Measurements from ENCODE around the gene LRRFIP1. TPM values are rescaled to one million over a fixed set of nuclear protein-coding genes. Genes with fewer than 3 reads are reported as not detected.

The LRRFIP1 gene
- total and polyA plus RNA-seq, 12 donors: 18.7 to 79.7 (median 51.8) TPM

DNA sequence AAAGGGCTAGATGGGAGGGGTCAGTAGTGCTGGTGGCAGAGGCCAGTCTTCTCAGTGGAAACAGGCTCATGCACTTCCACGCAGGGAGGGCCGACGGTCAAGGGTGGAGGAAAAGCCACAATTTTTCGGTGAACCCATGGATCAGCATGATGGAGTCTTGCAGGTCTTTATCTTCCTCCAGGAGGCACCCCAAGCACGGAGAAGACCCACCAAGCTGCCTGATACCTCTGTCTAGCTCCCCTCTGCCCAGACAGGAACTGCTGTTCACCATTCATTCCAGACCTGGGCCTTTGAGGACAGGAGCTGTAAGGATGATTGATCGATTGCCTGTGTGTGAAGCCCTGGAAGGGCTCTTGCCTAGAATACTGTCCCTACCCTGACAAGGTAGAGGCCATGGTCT is 2.8 kb upstream of the LRRFIP1 start:
- H3K4me3 ChIP-seq: no peak overlapping the region
- peaks cover 0 to 23% of the 10 kb centered on the region in 2 donors for H3K4me1 ChIP-seq (replicated peaks in 1 of 2)
- H3K27ac ChIP-seq: peak overlapping the region in 1 of 5 donors; percentile 67
- no peaks in the 10 kb centered on the region for H3K36me3 ChIP-seq (replicated peaks in 1 of 2)
- DNase-seq: no peak
- H3K9me3 ChIP-seq (replicated peaks in 1 of 3): no peaks in the 10 kb centered on the region
- TF ChIP-seq POLR2A (IDR thresholded peaks at IDR 0.05): no peak
- TF ChIP-seq, protein P1, sequence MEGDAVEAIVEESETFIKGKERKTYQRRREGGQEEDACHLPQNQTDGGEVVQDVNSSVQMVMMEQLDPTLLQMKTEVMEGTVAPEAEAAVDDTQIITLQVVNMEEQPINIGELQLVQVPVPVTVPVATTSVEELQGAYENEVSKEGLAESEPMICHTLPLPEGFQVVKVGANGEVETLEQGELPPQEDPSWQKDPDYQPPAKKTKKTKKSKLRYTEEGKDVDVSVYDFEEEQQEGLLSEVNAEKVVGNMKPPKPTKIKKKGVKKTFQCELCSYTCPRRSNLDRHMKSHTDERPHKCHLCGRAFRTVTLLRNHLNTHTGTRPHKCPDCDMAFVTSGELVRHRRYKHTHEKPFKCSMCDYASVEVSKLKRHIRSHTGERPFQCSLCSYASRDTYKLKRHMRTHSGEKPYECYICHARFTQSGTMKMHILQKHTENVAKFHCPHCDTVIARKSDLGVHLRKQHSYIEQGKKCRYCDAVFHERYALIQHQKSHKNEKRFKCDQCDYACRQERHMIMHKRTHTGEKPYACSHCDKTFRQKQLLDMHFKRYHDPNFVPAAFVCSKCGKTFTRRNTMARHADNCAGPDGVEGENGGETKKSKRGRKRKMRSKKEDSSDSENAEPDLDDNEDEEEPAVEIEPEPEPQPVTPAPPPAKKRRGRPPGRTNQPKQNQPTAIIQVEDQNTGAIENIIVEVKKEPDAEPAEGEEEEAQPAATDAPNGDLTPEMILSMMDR (IDR thresholded peaks at IDR 0.05): no peak
- no peaks in the 10 kb centered on the region for H3K27me3 ChIP-seq
- intact Hi-C loops (cut with DNase I): no loop called here
- whole genome bisulfite sequencing, 4 donors: 78 to 91% (median 86%) methylated on average over 4 to 6 of the region's 6 CpGs

DNA sequence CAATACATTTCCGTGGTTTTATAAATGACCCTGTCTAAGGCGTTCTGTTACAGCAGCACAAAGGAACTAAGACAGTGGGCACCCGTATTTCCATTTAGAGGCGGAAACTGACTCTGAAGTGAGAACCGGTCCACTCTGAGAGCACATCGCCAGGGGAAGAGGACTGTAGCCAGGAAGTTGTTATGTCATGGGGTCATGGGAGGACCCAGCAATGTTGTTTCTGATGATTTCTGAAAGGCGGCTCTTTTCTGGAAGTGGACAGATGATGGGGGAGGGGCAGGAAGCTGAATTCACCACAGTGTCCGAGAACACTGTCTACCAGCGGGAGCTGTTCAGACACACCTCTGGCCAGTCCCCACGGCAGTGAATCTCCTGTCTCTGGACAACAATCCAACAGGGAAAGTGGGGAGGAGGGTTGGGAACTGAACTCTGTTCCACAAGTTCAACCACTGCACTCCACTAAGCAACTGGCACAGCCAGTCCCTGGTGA is 2.1 kb upstream of the LRRFIP1 start:
- TF ChIP-seq POLR2A (IDR thresholded peaks at IDR 0.05): no peak
- TF ChIP-seq, protein P1 (IDR thresholded peaks at IDR 0.05): no peak
- peak overlapping the region in 2 of 5 donors; percentile 38 to 67 for H3K27ac ChIP-seq
- H3K9me3 ChIP-seq (replicated peaks in 1 of 3): no peaks in the 10 kb centered on the region
- H3K4me3 ChIP-seq: no peak overlapping the region
- peak; percentile 44 to 82 (median 57) for DNase-seq
- intact Hi-C loops (cut with DNase I): no loop called here
- no peaks in the 10 kb centered on the region for H3K36me3 ChIP-seq (replicated peaks in 1 of 2)
- no peaks in the 10 kb centered on the region for H3K27me3 ChIP-seq
- WGBS, 4 donors: 47 to 72% (median 67%) methylated on average over 7 to 10 of the region's 10 CpGs
- H3K4me1 ChIP-seq (replicated peaks in 1 of 2): peaks cover 0 to 23% of the 10 kb centered on the region in 2 donors

DNA sequence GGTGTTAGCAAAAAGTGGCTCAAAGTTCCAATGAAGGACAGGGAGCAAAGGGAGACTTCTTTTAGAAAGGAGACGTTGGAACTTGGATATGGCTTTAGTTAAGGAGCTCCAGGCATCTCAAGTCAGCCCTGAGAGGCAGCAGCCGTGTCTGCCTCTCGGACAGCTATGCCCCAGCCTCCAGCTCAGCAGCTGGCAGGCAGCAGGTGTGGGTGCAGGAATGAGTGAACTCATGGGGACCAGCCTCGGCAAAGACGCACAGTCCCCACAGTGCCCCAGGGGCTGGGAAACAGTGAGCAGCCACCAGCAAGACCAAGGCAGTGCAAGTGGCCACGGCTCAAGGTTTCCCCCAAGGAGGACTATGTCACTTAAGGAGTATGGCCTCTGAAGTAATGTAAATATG is 1.6 kb upstream of the LRRFIP1 start:
- no peaks in the 10 kb centered on the region for H3K9me3 ChIP-seq (replicated peaks in 1 of 3)
- no peak overlapping the region for H3K4me3 ChIP-seq
- intact Hi-C loops (cut with DNase I): no loop called here
- WGBS, 4 donors: 67 to 89% (median 78%) methylated on average over 5 to 6 of the region's 6 CpGs
- no peak for DNase-seq
- H3K27me3 ChIP-seq: no peaks in the 10 kb centered on the region
- H3K27ac ChIP-seq: peak overlapping the region in 2 of 5 donors; percentile 38 to 67
- TF ChIP-seq, protein P1 (IDR thresholded peaks at IDR 0.05): no peak
- TF ChIP-seq POLR2A (IDR thresholded peaks at IDR 0.05): no peak
- no peaks in the 10 kb centered on the region for H3K36me3 ChIP-seq (replicated peaks in 1 of 2)
- peaks cover 0 to 23% of the 10 kb centered on the region in 2 donors for H3K4me1 ChIP-seq (replicated peaks in 1 of 2)

DNA sequence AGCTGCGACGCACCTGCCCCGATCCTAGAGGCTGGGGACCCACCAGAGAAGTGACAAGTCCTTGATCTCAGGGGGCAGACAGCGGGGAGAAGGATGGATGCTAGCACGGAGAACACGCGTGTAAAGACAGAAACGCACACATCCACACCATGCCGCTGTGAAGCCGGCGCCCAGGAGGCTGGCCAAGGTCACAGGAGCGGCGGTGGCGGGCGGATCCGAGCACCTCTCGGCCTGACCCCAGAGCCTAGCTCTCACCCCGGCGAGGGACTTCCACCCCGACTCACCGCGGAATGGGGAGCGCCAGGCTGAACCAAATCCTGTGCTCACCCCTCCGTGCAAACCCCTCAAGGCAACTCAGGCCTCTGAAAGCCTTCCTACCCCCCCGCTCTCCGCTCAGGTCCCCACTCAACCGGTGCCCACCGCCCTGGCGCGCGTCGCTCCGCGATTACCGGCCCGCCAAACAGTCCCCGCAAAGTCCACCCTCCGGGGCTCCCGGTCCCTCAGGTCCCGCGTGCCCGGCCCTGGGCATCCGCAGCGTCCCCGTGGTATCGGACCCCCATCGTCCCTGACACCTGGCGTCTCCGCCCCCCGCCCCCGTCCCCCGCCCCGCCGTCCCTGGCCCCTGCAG is 460 bp upstream of the LRRFIP1 start:
- DNase-seq: peak in 2 of 7 donors; percentile 11 to 34
- no peak for TF ChIP-seq POLR2A (IDR thresholded peaks at IDR 0.05)
- TF ChIP-seq, protein P1 (IDR thresholded peaks at IDR 0.05): no peak
- no peaks in the 10 kb centered on the region for H3K27me3 ChIP-seq
- H3K9me3 ChIP-seq (replicated peaks in 1 of 3): no peaks in the 10 kb centered on the region
- H3K4me3 ChIP-seq: peak overlapping the region in 2 of 4 donors; percentile 24 to 89
- no peaks in the 10 kb centered on the region for H3K36me3 ChIP-seq (replicated peaks in 1 of 2)
- WGBS, 4 donors: 15 to 51% (median 31%) methylated on average over 7 to 54 of the region's 54 CpGs
- H3K4me1 ChIP-seq (replicated peaks in 1 of 2): peaks cover 0 to 23% of the 10 kb centered on the region in 2 donors
- intact Hi-C loops (cut with DNase I): no loop called here
- peak overlapping the region in 1 of 5 donors; percentile 78 for H3K27ac ChIP-seq

All from adrenal gland (tissue), 12 donors.